Mammary epithelial cell (primary cell): ENCODE measurements around the gene PTCH1.

Experiments used
- CTCF ChIP-seq, 2 donors: IDR thresholded peaks in 1 of 2; conservative IDR thresholded peaks in 1 of 2; 2 replicates each; pipeline ENCODE4 v1.5.1; 2011 to 2012; ENCODE audit warnings: inconsistent platforms in 2 of 2, low read length in 2 of 2, mild to moderate bottlenecking in 2 of 2, control low read depth in 1 of 2, low read depth in 1 of 2; ENCODE audit not compliant: insufficient read depth in 1 of 2; ENCODE audit errors: extremely low read depth in 1 of 2
- EZH2 ChIP-seq: IDR thresholded peaks from 2 replicates; pipeline ENCODE4 v1.6.1; 2012; ENCODE audit warnings: low read length, inconsistent platforms, borderline replicate concordance

GRCh38 chr9:95491543-95492320 is 25.0 kb downstream of the PTCH1 start:
- TF ChIP-seq CTCF (conservative IDR thresholded peaks at IDR 0.05 in 1 of 2, IDR thresholded peaks at IDR 0.05 in 1 of 2; ENCODE audit: extremely low read depth in 1 of 2, insufficient read depth in 1 of 2, low read depth in 1 of 2, low read length in 2 of 2): no peak
- no peak for TF ChIP-seq EZH2
